ENCODE measurements around the gene CYP26A1. TPM values are rescaled to one million over a fixed set of nuclear protein-coding genes. Genes with fewer than 3 reads are reported as not detected.

CYP26A1 gene
- total RNA-seq, 1 donor from 2014 or later = not detected

- no peak overlapping the region for H3K4me3 ChIP-seq (ENCODE audit: low read depth, low read length)
- no peaks in the 10 kb centered on the region for H3K36me3 ChIP-seq (ENCODE audit: control insufficient read depth, insufficient read depth, low read length)
- TF ChIP-seq, protein P1, sequence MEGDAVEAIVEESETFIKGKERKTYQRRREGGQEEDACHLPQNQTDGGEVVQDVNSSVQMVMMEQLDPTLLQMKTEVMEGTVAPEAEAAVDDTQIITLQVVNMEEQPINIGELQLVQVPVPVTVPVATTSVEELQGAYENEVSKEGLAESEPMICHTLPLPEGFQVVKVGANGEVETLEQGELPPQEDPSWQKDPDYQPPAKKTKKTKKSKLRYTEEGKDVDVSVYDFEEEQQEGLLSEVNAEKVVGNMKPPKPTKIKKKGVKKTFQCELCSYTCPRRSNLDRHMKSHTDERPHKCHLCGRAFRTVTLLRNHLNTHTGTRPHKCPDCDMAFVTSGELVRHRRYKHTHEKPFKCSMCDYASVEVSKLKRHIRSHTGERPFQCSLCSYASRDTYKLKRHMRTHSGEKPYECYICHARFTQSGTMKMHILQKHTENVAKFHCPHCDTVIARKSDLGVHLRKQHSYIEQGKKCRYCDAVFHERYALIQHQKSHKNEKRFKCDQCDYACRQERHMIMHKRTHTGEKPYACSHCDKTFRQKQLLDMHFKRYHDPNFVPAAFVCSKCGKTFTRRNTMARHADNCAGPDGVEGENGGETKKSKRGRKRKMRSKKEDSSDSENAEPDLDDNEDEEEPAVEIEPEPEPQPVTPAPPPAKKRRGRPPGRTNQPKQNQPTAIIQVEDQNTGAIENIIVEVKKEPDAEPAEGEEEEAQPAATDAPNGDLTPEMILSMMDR (IDR thresholded peaks at IDR 0.05; ENCODE audit: insufficient read depth, low read length, severe bottlenecking) = no peak
- no peak for FAIRE-seq
- H3K27me3 ChIP-seq (ENCODE audit: control insufficient read depth, insufficient read depth, low read length) = peaks cover 84% of the 10 kb centered on the region
- DNase-seq (ENCODE audit: low read depth) = no peak
Observed at GRCh38 chr10:93065675-93066543, 7.8 kb upstream of the CYP26A1 start.

DNA sequence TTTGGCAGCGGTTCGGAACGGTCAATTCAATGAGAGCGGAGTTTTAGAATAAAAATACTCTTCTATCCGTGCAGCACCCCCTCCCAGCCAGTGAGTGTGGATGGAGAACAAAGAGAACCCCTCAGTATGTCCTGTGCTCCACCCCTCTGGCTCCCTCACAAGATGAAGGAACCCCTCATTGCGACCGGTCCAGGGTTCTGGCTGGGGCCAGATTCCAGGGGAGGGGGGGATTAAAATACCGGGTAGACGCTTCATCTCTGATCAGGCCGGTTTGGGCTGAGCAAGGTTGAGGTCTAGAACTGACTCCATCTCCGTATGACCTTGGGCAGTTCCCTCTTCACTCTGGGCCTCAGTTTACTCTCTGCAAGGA, 7.2 kb upstream of the CYP26A1 start:
- no peaks in the 10 kb centered on the region for H3K36me3 ChIP-seq (ENCODE audit: control insufficient read depth, insufficient read depth, low read length)
- TF ChIP-seq, protein P1 (IDR thresholded peaks at IDR 0.05; ENCODE audit: insufficient read depth, low read length, severe bottlenecking) = no peak
- H3K4me3 ChIP-seq (ENCODE audit: low read depth, low read length) = no peak overlapping the region
- no peak for DNase-seq (ENCODE audit: low read depth)
- no peak for FAIRE-seq
- peaks cover 83% of the 10 kb centered on the region for H3K27me3 ChIP-seq (ENCODE audit: control insufficient read depth, insufficient read depth, low read length)

DNA sequence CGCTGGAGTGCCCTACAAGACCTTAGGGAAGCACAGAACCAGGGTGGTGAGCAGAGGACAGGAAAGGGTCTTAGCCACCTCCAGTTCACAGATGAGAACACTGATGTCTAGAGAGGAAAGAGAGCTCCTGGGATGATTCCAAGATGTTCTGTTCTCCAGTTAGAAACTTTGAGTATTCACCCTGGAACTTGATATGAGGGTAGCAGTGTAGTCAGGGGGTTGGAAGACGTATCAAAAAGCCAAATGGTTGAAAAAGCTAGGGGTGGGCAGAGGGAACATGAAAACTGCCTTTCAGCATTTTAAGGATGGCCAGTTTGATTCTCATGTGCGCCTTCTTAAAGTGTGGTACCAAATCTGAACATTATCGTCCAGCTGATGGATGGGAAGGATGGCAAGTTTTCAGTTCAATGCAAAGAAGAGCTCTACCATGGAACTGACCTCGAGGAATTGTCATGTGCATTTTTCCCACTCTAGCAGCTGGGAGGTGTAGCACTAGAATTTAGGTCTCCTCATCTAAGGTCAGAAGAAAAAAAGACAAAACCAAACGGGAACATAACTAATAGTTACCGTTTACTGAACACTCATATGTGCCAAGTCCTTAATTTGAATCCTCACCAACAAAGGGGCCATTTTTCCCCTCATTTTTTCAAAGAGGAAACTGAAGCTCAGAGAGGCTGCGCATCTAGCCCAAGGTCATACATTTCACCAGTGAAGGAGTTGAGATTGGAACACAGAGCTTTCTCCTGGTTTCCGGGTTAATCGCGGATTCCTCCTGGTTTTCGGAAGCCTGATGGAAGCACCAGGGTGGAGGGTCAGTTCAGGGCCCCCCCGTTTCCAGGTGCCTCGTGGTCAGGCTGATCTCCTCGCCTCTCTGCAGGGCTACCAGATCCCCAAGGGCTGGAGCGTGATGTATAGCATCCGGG, 6.0 kb upstream of the CYP26A1 start:
- peak; percentile 62 for FAIRE-seq
- H3K4me3 ChIP-seq (ENCODE audit: low read depth, low read length) = no peak overlapping the region
- peaks cover 85% of the 10 kb centered on the region for H3K27me3 ChIP-seq (ENCODE audit: control insufficient read depth, insufficient read depth, low read length)
- H3K36me3 ChIP-seq (ENCODE audit: control insufficient read depth, insufficient read depth, low read length) = no peaks in the 10 kb centered on the region
- DNase-seq (ENCODE audit: low read depth) = no peak
- TF ChIP-seq, protein P1 (IDR thresholded peaks at IDR 0.05; ENCODE audit: insufficient read depth, low read length, severe bottlenecking) = no peak

DNA sequence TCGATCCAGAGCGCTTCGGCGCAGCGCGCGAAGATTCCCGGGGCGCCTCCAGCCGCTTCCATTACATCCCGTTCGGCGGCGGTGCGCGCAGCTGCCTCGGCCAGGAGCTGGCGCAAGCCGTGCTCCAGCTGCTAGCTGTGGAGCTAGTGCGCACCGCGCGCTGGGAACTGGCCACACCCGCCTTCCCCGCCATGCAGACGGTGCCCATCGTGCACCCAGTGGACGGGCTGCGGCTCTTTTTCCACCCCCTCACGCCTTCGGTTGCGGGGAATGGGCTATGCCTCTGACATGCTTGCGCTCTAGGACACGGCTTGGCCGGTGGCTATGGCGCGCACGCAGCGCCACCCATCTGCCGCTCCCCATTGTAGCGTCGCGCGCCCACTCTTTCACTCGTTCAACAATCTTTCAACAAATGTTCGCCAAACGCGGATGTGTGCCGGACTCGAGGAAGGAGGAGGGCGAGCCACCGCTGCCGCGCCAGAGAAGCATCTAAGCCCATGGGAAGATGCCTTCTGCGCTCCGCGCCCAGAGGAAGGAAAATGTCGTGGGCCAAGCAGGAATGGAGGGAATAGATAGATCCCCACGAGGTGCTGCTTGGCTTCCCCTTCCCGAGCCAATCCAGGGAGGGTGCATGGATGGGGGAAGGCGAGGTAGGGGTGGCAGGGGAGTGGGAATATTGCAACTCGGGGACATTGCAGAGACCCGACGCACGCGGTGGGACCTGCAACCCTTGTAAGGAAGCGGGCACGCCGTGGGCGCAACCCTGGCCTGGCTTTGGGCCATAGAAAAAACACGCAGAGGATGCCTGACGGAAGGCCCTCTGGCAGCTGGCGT, 5.1 kb upstream of the CYP26A1 start:
- FAIRE-seq = no peak
- no peak for DNase-seq (ENCODE audit: low read depth)
- TF ChIP-seq, protein P1 (IDR thresholded peaks at IDR 0.05; ENCODE audit: insufficient read depth, low read length, severe bottlenecking) = no peak
- H3K4me3 ChIP-seq (ENCODE audit: low read depth, low read length) = no peak overlapping the region
- peaks cover 86% of the 10 kb centered on the region for H3K27me3 ChIP-seq (ENCODE audit: control insufficient read depth, insufficient read depth, low read length)
- H3K36me3 ChIP-seq (ENCODE audit: control insufficient read depth, insufficient read depth, low read length) = no peaks in the 10 kb centered on the region

GRCh38 chr10:93069245-93069561, 4.5 kb upstream of the CYP26A1 start:
- FAIRE-seq (no peak), DNase-seq (ENCODE audit: low read depth) (no peak)
- TF ChIP-seq, protein P1 (IDR thresholded peaks at IDR 0.05; ENCODE audit: insufficient read depth, low read length, severe bottlenecking) = no peak
- Histone ChIP-seq H3K36me3 (ENCODE audit: control insufficient read depth, insufficient read depth, low read length) (no peaks in the 10 kb centered on the region), H3K27me3 (ENCODE audit: control insufficient read depth, insufficient read depth, low read length) (peaks cover 85% of the 10 kb centered on the region), H3K4me3 (ENCODE audit: low read depth, low read length) (no peak overlapping the region)

Data from bronchial epithelial cell (primary cell).